WTC11 (cell line): ENCODE data around the gene PUM1.

ENCODE experiments used
- ATF2 ChIP-seq: sonication (generic); formaldehyde crosslinking; IDR thresholded peaks from 2 replicates; pipeline ENCODE4 v1.8.1; 2022; ENCODE audit warnings: low read depth, missing genetic modification reagents, borderline replicate concordance
- CBFB ChIP-seq: sonication (generic); formaldehyde crosslinking; IDR thresholded peaks from 2 replicates; pipeline ENCODE4 v1.8.1; 2022; ENCODE audit warnings: mild to moderate bottlenecking, low read depth, missing genetic modification reagents
- TF ChIP-seq, protein P1 (sequence below): fragments of 200-600 bp; IDR thresholded peaks from 2 replicates; pipeline ENCODE4 v1.8.0; 2022; ENCODE audit warnings: antibody characterized with exemption
- TF ChIP-seq, protein P2 (sequence below): sonication (generic); formaldehyde crosslinking; IDR thresholded peaks from 2 replicates; pipeline ENCODE4 v1.8.1; 2022; ENCODE audit warnings: mild to moderate bottlenecking, missing genetic modification reagents, moderate library complexity, borderline replicate concordance
- TF ChIP-seq, protein P3 (sequence below): sonication (generic); formaldehyde crosslinking; IDR thresholded peaks from 2 replicates; pipeline ENCODE4 v1.8.0; 2022; ENCODE audit warnings: mild to moderate bottlenecking, missing genetic modification reagents

DNA sequence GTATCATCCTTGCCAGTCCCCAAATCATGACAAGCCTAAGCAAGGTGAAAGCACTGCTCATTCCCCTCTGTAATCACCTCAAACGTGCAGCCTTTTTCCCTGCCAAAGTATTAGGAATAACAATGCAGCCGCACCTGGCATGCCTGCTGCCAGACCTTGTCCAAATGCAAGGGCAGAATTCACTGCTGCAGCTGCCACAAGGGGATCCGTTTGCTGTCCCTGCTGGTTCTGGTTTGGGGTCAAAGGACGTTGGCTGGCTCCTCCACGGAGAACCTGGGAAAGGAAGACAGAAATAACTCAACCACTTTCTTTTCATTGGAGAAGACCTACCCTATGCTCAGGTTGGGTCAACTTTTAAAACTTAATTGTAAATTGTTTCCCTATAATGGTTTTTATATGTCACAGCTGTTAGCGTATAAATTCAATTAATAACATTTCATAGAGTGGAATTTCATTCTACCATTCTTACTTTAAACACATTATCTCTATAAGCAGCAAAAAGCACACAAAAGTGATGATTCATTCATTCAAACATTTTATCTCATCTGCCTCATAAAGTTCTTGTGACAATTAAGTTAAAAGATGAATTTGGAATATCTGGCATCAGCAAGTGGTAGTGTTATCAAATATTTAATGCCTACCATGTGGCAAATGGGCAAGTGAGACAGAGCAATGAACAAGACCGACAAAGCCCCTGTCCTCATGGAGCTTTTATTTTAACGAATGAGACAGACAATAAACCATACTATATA is 97.1 kb downstream of the PUM1 start:
- TF ChIP-seq, protein P1, sequence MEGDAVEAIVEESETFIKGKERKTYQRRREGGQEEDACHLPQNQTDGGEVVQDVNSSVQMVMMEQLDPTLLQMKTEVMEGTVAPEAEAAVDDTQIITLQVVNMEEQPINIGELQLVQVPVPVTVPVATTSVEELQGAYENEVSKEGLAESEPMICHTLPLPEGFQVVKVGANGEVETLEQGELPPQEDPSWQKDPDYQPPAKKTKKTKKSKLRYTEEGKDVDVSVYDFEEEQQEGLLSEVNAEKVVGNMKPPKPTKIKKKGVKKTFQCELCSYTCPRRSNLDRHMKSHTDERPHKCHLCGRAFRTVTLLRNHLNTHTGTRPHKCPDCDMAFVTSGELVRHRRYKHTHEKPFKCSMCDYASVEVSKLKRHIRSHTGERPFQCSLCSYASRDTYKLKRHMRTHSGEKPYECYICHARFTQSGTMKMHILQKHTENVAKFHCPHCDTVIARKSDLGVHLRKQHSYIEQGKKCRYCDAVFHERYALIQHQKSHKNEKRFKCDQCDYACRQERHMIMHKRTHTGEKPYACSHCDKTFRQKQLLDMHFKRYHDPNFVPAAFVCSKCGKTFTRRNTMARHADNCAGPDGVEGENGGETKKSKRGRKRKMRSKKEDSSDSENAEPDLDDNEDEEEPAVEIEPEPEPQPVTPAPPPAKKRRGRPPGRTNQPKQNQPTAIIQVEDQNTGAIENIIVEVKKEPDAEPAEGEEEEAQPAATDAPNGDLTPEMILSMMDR: no peak
- TF ChIP-seq, protein P2, sequence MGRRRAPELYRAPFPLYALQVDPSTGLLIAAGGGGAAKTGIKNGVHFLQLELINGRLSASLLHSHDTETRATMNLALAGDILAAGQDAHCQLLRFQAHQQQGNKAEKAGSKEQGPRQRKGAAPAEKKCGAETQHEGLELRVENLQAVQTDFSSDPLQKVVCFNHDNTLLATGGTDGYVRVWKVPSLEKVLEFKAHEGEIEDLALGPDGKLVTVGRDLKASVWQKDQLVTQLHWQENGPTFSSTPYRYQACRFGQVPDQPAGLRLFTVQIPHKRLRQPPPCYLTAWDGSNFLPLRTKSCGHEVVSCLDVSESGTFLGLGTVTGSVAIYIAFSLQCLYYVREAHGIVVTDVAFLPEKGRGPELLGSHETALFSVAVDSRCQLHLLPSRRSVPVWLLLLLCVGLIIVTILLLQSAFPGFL (CRISPR knock-in tag): no peak
- TF ChIP-seq, protein P3, sequence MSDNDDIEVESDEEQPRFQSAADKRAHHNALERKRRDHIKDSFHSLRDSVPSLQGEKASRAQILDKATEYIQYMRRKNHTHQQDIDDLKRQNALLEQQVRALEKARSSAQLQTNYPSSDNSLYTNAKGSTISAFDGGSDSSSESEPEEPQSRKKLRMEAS (CRISPR knock-in tag): no peak
- TF ChIP-seq ATF2 (no peak), CBFB (CRISPR knock-in tag) (no peak)
